HG03342 (cell line): ENCODE data around the gene SWAP70.
"Not testable (repeated sequence)": the region's sequence is repeated elsewhere in the genome, so short reads cannot be mapped to it uniquely, and the experiment has no call there.

ENCODE experiments used
- ATAC-seq: cut with Tn5 transposase; IDR thresholded peaks from one replicate; pipeline ENCODE4 v1.9.1; 2021; ENCODE audit warnings: mild to moderate bottlenecking, moderate library complexity; ENCODE audit not compliant: unreplicated experiment

Gene SWAP70

DNA sequence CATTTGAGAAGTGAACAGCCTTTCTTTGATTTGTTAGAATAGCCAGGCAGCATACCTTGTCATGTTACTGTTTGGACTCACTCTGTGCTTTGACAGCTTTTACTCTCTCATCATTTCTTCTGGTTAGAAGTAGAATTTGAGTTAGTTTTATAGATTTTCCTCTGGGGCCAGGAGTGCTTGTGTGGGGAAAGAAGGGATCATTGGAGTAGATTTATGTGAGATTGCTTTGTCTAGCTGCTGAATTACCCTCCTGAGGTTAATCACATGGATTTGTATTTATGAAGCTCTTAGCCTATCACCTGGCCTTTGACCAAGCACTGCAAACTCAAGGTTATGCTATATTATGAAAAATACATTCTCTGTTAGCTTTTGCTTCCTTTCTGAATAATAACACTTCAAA, 54.3 kb downstream of the SWAP70 start:
- ATAC-seq: no peak

DNA sequence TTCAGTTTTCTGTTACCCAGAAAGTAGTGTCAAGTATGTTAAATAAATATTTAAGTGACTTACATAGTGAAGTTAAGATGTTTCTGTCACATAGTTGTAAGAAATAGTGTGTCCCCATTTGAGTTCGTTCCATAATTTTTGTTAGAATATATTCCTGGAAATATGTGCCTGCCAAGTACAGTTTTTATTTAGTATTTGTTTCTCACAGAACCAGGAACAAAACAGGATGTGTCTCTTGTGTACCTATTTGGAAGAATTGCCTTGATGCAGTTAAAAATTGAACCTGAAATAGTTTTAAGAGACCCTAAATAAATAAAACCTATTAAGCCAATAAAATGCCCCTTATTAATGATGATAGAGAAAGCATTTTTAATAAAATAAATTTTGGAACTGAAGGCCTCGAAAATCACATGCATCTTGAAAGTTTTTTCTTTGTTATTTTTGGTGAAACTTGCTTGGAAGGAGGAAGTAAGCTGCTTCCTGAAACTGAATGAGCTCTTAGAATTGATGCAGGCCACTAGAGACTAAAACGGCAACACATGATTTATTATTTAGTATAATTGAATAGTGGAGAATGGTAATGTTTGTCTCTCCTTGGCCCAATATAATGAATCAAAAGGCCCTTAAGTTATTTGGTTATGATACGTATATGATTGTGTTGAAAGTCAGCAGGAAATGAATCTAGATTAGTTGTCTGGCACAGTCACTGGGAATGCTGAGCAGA, 55.9 kb downstream of the SWAP70 start:
- ATAC-seq: no peak

DNA sequence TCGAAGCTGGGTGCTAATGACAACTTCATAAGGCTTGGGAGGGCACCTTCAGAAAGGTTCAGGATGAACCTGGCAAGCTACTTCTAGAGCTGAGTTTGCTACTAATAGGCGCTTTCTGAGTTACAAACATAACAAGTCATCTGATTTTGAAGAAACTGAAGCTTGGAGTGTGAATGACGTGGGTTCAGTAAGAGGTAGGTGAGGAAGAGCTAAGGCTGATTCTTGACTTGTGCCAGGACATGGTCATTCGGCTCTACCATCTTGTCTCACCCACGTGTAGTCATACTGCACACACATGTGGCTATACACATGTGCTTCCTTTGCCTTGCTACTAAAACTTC, 56.4 kb downstream of the SWAP70 start:
- ATAC-seq: no peak

DNA sequence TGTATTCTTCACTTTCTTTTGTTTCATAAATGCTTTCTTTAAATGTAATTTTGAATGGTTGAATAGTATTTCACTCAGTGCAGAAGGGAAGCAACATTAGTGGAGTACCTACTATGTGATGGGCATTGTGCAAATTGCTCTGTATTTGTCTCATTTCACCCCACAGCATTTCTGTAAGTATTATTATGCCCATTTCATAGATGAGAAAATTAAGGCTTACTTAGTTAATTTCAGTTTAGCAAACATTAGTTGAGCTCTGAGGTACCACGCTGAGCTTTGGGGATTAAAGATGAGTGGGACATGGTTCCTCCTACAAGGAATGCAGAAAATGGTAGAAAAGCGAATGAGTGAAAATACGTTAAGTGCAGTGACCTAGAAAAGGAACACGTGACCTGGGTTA, 58.1 kb downstream of the SWAP70 start:
- no peak for ATAC-seq

DNA sequence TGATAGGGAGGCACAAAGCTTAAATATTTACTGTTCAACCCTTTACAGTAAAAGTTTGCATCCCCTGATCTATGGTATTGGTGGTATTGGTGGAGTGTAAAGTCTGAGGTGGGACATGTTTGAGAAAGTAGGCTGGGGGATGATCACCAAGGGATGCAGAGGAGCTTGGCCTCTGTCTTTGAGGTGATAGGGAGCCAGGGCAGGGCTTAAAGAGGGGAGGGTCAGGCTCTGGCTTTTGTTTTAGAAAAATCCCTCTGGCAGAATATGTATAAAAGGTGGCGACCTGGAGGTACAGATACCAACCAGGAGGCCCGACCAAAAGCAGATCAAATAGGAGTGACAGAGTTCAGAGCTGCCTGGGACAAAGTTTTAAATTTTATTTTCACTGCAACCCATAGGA, 59.0 kb downstream of the SWAP70 start:
- no peak for ATAC-seq

DNA sequence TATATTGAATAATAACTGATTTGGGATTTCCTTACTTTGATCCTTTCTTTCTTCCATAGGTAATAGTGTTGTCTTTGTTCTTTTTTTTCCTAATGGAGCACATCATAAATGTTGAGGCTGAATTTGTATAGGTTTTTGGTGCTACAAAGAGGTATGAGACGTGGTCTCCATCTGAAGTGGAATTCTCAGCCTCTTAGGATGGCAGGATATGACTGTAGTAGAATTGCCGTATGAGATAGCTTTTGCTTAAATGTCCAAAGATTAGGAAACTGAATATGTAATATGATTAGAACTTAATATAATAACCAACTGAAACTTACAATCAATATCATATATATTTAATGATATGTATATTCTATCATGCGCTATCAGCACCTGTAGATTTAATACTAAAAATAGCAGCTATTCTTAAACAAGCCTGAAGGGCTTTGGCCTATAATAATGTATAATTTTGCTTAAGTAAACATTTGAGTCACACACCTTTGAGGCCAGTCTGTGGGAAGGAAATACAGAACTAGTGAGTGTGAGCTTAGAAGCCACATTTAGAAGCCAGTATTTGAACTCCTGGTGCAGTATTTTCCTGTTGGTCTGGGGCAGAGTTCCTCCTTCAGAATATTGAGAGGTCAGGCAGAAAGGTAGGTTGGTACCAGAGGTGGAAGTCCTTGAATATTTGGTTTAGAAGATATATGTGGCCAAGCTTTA, 62.6 kb downstream of the SWAP70 start:
- ATAC-seq: no peak

DNA sequence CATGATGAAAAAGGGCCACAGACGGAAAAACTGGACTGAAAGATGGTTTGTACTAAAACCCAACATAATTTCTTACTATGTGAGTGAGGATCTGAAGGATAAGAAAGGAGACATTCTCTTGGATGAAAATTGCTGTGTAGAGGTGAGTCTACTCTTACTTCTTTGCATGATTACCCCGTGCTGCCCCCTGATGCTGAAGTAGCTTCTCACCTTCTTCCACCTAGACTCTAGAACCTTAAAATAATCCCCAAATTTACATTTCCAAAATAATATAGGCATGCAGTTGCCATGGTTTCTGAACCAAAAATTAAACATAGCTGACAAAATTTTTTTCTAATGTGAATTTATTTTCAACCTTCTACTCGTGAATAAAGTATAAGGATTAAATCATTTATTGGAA, 64.2 kb downstream of the SWAP70 start:
- ATAC-seq: no peak

DNA sequence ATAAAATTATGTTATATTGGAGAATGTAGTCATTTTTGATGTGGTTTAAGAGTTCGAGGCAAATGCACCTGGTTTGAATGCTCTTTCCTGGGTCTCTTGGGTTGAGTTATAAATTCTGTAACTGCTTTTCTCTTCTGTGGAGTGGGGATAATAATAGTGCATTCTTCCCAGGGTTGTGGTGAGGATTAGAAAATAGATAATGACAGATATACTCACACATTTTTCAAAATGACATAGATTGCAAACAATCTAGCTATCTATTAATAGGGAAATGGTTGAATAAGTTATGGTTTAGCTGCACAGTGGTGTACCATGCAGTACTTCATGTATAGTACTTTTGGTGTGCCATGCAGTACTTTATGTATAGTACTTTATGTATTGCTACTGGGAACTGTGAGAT, 67.4 kb downstream of the SWAP70 start:
- ATAC-seq: no peak

DNA sequence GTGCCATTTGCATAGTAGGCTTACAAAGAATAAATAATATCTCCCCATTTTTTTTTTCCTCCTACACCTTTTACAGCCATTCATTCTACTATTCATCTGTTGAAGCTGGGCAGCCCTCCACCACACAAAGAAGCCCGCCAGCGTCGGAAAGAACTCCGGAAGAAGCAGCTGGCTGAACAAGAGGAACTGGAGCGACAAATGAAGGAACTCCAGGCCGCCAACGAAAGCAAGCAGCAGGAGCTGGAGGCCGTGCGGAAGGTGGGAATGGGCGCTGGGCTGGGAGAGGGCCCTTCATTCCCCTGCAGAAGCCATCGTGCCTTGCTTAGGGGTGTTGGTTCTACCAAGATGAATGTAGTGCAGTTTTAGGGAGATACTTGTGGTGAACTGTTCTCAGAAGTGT, 68.6 kb downstream of the SWAP70 start:
- ATAC-seq: no peak

DNA sequence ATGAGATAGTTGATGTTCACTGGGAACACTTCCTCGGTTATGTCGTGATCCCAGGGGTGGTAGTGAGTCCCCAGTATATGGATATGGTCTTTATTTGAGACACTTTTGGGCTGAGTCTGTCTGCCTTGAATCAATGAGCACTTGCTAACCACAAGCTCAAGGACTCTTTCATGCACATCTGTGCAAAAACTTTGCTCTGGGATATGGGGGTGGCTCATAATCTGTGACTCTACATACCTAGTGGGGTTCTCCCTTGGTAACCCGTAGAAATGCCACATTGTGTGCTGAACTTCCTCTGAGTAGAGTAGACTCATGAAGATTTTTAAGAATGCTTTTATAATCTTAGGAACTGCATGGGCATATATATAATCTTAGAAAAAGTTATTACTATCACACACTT, 69.3 kb downstream of the SWAP70 start:
- no peak for ATAC-seq

DNA sequence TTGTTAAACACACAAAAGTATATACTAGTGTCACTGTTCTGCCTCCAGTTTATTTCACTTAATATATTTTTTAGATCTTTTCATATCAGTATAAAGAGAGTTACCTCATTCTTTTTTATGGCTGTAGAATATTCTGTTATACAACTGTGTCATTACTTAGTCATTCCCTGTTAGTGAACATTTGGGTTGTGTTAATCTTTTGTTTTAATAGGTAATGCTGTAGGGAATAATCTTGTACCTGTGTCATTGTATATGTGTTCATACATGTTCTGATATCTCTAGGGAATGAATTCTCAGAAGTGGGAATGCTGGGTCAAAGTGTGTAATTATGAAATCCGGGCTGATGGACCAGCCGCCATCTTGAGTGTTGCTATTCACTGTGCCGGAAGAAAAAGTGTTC, 71.4 kb downstream of the SWAP70 start:
- no peak for ATAC-seq

DNA sequence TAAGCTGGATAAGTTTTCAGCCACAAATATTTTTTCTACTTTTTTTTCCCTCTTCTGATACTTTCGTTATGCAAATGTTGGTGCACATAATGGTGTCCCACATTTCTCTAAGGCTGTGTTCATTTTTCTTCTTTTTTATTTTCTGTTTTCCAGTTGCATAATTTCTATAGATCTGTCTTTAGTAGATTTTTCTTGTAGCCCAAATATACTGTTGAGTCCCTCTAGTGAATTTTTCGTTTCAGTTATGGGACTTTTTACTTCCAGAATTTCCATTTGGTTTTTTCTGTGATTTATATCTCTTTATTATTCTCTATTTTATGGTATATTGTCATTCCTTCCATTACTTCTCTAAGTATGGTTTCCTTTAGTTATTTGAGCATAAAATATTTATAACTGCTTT, 72.0 kb downstream of the SWAP70 start:
- ATAC-seq: no peak

DNA sequence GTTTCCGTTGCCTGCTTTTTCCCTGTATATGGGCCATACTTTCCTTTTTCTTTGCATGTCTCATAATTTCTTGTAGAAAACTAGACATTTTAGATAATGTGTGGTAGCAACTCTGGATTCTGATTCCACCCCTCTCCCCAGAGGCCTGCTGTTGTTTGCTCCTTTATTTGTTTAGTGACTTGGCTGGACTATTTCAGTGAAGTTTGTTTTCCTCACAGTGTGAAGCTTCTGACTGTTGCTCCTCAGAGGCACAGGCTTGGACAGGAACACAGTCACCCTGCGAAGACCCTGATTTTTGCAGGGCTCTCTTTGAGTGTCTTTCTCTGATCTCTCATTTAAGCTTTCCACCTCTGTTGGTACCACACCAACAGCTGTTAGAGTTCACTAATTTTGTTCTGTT, 72.5 kb downstream of the SWAP70 start:
- ATAC-seq: no peak

DNA sequence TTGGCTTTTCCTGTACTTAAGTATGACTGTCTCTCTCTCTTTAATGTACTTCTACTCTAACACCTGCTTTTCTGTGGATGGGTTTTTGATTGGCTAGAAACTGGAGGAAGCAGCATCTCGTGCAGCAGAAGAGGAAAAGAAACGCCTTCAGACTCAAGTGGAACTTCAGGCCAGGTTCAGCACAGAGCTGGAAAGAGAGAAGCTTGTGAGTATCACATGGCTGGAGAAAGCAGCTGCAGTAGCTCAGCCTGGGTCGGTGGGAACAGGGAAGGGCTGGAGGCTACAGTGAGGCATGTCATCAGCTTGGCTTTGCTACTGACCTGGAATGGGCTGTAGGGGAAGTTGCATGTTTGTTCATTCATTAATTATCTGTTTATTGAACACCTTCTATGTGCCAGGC, 74.2 kb downstream of the SWAP70 start:
- ATAC-seq: no peak

DNA sequence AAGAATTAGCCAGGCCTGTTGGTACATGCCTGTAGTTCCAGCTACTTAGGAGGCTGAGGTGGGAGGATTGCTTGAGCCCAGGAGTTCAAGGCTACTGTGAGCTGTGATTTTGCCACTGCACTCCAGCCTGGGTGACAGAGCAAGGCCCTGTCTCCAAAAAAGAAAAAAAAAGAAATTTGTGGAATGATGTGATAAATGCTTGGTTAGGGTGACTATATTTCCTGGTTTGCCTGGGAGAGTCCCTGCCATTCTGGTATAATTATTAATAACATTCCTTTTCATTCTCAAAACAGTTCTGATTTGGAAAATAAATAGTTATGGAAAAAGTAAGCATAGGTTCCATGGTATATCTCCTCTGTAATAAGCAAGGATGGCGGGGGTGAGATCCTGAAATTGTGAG, 74.8 kb downstream of the SWAP70 start:
- ATAC-seq: no peak

DNA sequence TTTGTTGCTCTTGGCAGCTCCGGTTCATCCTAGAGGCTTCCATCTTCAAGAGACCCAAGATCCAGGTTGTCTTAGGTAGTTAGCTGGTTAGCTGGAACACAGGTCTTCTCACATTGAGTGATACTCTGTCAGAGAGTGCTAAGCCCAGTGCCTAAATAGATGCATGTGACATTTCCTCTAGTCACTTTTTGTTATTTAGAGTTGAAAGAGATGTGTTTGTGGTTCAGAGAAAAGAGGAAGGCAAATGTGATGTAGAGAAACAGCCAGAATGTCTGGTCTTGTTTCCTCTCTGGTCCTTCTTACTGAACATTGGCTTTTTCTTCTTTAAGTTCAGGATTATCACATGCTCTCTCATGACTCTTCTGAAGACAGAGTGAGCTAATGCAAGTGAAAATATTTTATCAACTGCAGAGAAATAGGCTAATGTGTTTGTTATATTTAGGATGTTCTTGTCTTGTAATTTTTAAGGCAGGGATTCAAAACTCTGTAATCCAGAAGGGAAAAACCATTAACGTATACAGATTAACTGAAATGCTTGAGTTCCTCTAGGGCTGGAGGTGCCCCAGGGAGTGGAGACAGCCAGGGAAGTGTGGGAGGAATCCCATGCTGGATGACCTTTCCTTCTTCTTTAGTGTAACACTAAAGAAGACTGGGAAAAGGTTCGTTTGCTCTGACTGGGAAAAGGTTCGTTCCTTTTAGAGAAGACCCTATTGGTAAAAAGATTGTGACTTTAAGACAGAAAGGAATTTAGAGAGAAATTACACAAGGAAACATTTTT, 75.4 kb downstream of the SWAP70 start:
- ATAC-seq: peak; percentile 71

DNA sequence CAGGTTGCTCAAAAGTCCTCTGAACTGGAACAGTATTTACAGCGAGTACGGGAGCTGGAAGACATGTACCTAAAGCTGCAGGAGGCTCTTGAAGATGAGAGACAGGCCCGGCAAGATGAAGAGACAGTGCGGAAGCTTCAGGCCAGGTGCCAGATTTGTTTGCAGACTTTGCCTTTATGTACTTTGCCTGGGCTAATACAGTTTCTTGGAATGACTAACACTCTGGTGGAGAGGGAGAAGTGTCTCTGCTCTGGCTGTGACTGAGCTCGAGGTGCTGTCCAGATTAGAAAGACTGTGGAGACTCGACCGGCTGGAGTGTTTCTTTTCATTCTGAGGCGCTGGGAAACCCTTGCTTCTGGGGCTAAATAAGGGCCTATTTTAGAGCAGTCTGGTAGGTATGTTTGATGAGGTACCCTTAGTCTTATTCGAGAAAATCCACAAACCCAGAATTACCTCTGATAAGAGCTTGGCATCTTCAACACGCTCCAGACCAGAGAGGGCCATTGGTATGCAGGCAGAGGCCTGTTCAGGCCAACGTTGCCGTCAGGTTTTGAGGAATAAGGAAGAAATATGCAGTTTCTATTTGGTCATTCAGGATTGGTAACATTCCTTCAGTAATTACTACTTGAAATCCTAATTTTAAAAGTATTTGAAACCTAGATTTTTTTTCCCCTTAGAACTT, 76.5 kb downstream of the SWAP70 start:
- no peak for ATAC-seq

DNA sequence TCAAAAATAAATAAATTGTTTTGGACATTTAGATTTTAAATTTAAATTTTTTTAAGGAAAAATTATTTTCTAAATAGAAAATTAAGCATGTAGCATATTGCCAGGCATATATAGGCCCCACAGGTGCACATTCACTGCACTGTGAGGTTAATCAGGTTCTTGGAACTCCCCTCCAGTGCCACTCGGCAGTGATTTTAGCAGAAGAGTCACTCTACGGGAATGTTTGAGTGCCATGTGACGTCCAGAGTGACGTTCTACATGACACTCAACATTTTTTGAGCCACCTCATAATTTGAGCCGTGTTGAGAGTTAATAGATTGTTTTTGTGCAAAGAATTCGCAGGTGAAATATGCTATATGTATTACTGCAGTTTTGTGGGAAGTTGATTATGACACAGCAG, 77.4 kb downstream of the SWAP70 start:
- ATAC-seq: no peak

DNA sequence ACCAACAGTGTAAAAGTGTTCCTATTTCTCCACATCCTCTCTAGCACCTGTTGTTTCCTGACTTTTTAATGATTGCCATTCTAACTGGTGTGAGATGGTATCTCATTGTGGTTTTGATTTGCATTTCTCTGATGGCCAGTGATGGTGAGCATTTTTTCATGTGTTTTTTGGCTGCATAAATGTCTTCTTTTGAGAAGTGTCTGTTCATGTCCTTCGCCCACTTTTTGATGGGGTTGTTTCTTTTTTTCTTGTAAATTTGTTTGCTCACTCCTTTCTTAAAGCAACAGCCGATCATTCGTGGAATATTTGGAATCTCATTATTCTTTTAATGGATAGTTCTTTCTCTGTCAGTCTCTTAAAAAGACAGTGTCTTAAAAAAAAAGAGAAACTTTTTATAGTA, 79.6 kb downstream of the SWAP70 start:
- ATAC-seq: not testable (repeated sequence)

DNA sequence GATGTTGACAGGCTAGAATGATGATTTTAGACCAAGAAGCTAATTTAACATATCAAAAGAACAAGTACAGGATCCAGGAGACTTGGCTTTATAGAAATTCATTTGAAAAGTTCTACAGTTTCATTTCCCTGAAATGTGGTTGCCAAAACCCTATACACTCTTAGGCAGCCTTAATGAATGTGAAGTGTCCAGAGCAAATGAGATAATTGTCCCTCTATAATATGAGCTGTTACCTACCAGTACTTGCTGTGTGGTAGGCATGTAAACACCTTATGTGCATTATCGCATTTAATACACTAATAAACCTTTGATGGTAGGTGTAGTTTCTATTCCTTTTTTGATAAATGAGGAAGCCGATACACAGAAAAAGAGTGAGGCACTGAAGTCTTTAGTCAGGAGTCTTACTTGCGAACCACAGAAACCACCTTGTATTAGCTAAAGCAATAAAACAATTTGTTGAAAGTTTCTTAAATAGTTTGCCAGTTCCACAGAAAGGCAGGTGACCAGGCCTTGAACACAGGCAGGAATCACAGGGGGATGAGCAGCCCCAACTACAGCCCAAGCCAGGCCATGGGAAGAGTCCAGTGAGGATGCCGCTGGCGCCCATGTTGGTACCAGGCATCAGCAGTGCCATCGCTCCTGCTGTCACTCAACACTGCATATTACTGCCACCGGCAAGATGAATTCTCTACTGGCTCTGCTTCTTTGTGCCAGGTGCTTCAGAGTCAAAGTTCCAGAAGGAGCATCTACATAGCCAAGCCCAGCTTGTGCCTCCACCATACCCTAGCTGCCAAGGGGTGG, 81.7 kb downstream of the SWAP70 start:
- no peak for ATAC-seq

DNA sequence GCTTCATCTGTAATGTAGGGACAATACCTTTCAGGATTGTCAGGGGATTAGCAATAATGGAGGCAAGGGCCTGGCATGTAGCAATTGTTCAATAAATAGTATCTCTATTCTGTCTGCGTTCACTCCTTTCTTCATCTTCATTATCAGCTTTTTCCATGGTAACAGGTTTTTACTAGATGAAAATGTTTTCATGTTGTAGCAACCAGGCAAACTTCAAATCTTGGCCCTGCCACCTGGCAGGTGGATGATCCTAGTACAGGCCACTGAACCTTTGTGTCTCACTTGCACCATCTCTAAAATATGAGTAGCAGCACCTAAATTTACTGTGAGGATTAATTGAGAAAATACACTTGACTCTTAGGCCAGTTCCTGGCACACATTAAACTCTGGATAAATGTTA, 83.4 kb downstream of the SWAP70 start:
- ATAC-seq: no peak
